WTC11 (cell line): ENCODE measurements around the gene RBMS1.

Experiments
- CREB1 ChIP-seq: sonication (generic); formaldehyde crosslinking; IDR thresholded peaks from 2 replicates; pipeline ENCODE4 v1.8.0; 2023; ENCODE audit warnings: mild to moderate bottlenecking, missing genetic modification reagents
- CTCF ChIP-seq: fragments of 200-600 bp; IDR thresholded peaks from 2 replicates; pipeline ENCODE4 v1.8.0; 2022; ENCODE audit warnings: antibody characterized with exemption
- TF ChIP-seq, protein P1 (sequence below): sonication (generic); formaldehyde crosslinking; IDR thresholded peaks from 2 replicates; pipeline ENCODE4 v1.8.1; 2022; ENCODE audit warnings: low read depth, mild to moderate bottlenecking, moderate library complexity, missing genetic modification reagents, borderline replicate concordance

GRCh38 chr2:160390544-160391455 is 102.8 kb downstream of the RBMS1 start:
- TF ChIP-seq CTCF (no peak), CREB1 (CRISPR knock-in tag) (no peak)
- TF ChIP-seq, protein P1, sequence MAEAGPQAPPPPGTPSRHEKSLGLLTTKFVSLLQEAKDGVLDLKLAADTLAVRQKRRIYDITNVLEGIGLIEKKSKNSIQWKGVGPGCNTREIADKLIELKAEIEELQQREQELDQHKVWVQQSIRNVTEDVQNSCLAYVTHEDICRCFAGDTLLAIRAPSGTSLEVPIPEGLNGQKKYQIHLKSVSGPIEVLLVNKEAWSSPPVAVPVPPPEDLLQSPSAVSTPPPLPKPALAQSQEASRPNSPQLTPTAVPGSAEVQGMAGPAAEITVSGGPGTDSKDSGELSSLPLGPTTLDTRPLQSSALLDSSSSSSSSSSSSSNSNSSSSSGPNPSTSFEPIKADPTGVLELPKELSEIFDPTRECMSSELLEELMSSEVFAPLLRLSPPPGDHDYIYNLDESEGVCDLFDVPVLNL (CRISPR knock-in tag), result no peak
